Ovary (tissue), 9 donors: ENCODE results near the gene OPRL1. TPM values are rescaled to one million over a fixed set of nuclear protein-coding genes. Genes with fewer than 3 reads are reported as not detected.

Source experiments
- DNase-seq, 5 donors: peaks; one replicate each; pipeline ENCODE4 v3.0.0-alpha.2; 2019 to 2020
- H3K27ac ChIP-seq, 2 donors: fragments of 200-600 bp; one replicate each; pipeline versions ENCODE4 v1.5.1 to v1.8.0; 2019 to 2022
- H3K27me3 ChIP-seq: fragments of 200-600 bp; one replicate; pipeline ENCODE4 v1.8.0; 2022
- H3K36me3 ChIP-seq: fragments of 200-600 bp; sonication (generic); one replicate; pipeline ENCODE4 v1.5.1; 2019
- H3K4me1 ChIP-seq: one replicate; pipeline ENCODE4 v1.8.1; 2013; ENCODE audit warnings: mild to moderate bottlenecking, moderate library complexity; ENCODE audit not compliant: insufficient read depth
- H3K4me3 ChIP-seq: fragments of 200-600 bp; sonication (generic); one replicate; pipeline ENCODE4 v1.5.1; 2017
- H3K9me3 ChIP-seq, 2 donors: fragments of 200-600 bp in 1 of 2; sonication (generic) in 1 of 2; one replicate each; pipeline versions ENCODE4 v1.5.1 to v1.8.1; 2013 to 2019; ENCODE audit warnings: mild to moderate bottlenecking in 1 of 2, moderate library complexity in 1 of 2
- CTCF ChIP-seq, 3 donors: fragments of 450-650 bp in 2 of 3; fragments of 200-600 bp in 1 of 3; IDR thresholded peaks; one replicate each; pipeline versions ENCODE4 v1.5.1 to v1.8.0; 2016 to 2022; ENCODE audit warnings: antibody characterized with exemption in 3 of 3, mild to moderate bottlenecking in 1 of 3
- EP300 ChIP-seq: sonication (generic); formaldehyde crosslinking; IDR thresholded peaks from one replicate; pipeline ENCODE4 v1.6.1; 2017; ENCODE audit warnings: antibody characterized with exemption
- POLR2A ChIP-seq: fragments of 450-650 bp; IDR thresholded peaks from one replicate; pipeline ENCODE4 v1.6.1; 2017; ENCODE audit warnings: antibody characterized with exemption, mild to moderate bottlenecking, moderate library complexity
- WGBS, 3 donors: extraction: QIAGEN DNeasy Blood & Tissue Kit in 1 of 3; methylation state at CpG; one replicate each; pipeline versions ENCODE4 v1.1.5 to v1.1.7; 2013 to 2017; 5-methylcytosine and 5-hydroxymethylcytosine counted together
- intact Hi-C, 4 donors: fragments of 100-400 bp; cut with DNase I; formaldehyde crosslinking; loops; one replicate each; pipeline versions ENCODE4 v1.11.0 to v1.15.1; 2022 to 2023
- polyA plus RNA-seq, 2 donors: library from polyadenylated mRNA; stranded (reverse); fragments of 200-250 nt in 1 of 2; fragments of 350-450 nt in 1 of 2; fragmentation: Illumina TruSeq in 1 of 2; extraction: RNeasy Lipid Tissue Mini Kit (QIAGEN cat#74804) in 1 of 2; gene quantifications; one replicate each; pipeline ENCODE4 v1.2.3, GENCODE V29; 2013 to 2014
- total RNA-seq, 7 donors: library from RNA; depleted of rRNA in 2 of 7; stranded (reverse); fragments of >200 nt in 2 of 7; fragmentation: NEBNext Ultra II Directional in 3 of 7; extraction: Animal tissue kit (Norgen Biotek cat#: 25700) in 3 of 7; gene quantifications; one replicate each; pipeline versions ENCODE4 v1.1.0 to v1.2.4, GENCODE V29; 2016 to 2023
- donor health status: DM: no; HTN: no; CAD: no; lungs with moderate emphysema.
- donor health status: DM: no; HTN: no; CAD: no.
- donor health status: Bipolar disorder and iron deficiency.
- donor health status: DM: yes; HTN: yes; CAD: no.
- donor health status: DM: no; HTN: no; CAD: no.
- donor health status: DM: yes; HTN: yes; CAD: no.

The OPRL1 gene
- total and polyA plus RNA-seq, 9 donors: 0.12 to 0.80 (median 0.43) TPM

- peaks cover 3% of the 10 kb centered on the region for H3K27me3 ChIP-seq
- no peak for DNase-seq
- no peaks in the 10 kb centered on the region for H3K4me1 ChIP-seq
- WGBS, 3 donors: 45 to 55% (median 47%) methylated on average over 9 of the region's 9 CpGs
- no peak overlapping the region for H3K27ac ChIP-seq
- H3K36me3 ChIP-seq: no peaks in the 10 kb centered on the region
- TF ChIP-seq POLR2A: no peak
- TF ChIP-seq EP300: no peak
- TF ChIP-seq CTCF (IDR thresholded peaks at IDR 0.05): no peak
- no peak overlapping the region for H3K4me3 ChIP-seq
- H3K9me3 ChIP-seq: no peaks in the 10 kb centered on the region
- intact Hi-C loops: no loop called here
Observed at GRCh38 chr20:64055396-64055892, 24.4 kb upstream of the OPRL1 start.

- no peak for TF ChIP-seq POLR2A
- TF ChIP-seq EP300: no peak
- Histone ChIP-seq H3K4me3 (no peak overlapping the region), H3K27me3 (peaks cover under 1% of the 10 kb centered on the region), H3K4me1 (no peaks in the 10 kb centered on the region), H3K27ac (no peak overlapping the region), H3K36me3 (no peaks in the 10 kb centered on the region), H3K9me3 (no peaks in the 10 kb centered on the region)
- WGBS, 3 donors: 30 to 41% (median 38%) methylated on average over 18 to 22 of the region's 22 CpGs
- intact Hi-C loops: no loop called here
- no peak for DNase-seq
Observed at GRCh38 chr20:64055893-64056638, 23.8 kb upstream of the OPRL1 start.

GRCh38 chr20:64056639-64056888 is 23.3 kb upstream of the OPRL1 start:
- no peak for TF ChIP-seq POLR2A
- TF ChIP-seq EP300: no peak
- TF ChIP-seq CTCF (IDR thresholded peaks at IDR 0.05): no peak
- Histone ChIP-seq H3K9me3 (no peaks in the 10 kb centered on the region), H3K36me3 (no peaks in the 10 kb centered on the region), H3K27me3 (no peaks in the 10 kb centered on the region), H3K4me1 (no peaks in the 10 kb centered on the region), H3K27ac (no peak overlapping the region), H3K4me3 (no peak overlapping the region)
- intact Hi-C loops: no loop called here
- DNase-seq: no peak
- 35 to 40% (median 38%) methylated on average over 7 of the region's 7 CpGs for WGBS, 3 donors

GRCh38 chr20:64056889-64057627 is 22.8 kb upstream of the OPRL1 start:
- H3K36me3 ChIP-seq: no peaks in the 10 kb centered on the region
- DNase-seq: no peak
- no peaks in the 10 kb centered on the region for H3K27me3 ChIP-seq
- H3K4me3 ChIP-seq: no peak overlapping the region
- no peaks in the 10 kb centered on the region for H3K9me3 ChIP-seq
- intact Hi-C loops: no loop called here
- 55 to 66% (median 62%) methylated on average over 38 to 39 of the region's 39 CpGs for WGBS, 3 donors
- H3K27ac ChIP-seq: no peak overlapping the region
- no peak for TF ChIP-seq POLR2A
- TF ChIP-seq CTCF (IDR thresholded peaks at IDR 0.05): no peak
- no peak for TF ChIP-seq EP300
- H3K4me1 ChIP-seq: no peaks in the 10 kb centered on the region
